Inferior parietal cortex (tissue), 1 donor: Measurements from ENCODE around the gene CFAP410.
A peak's percentile ranks its signal among the peaks of the same experiment; 100 is the strongest.
"Not testable (repeated sequence)": the region's sequence is repeated elsewhere in the genome, so short reads cannot be mapped to it uniquely, and the experiment has no call there.

Experiments used
- DNase-seq: peaks from one replicate; pipeline ENCODE4 v3.0.0-alpha.2; 2016; ENCODE audit errors: extremely low spot score

The CFAP410 gene

GRCh38 chr21:44350773-44351481, 11.7 kb upstream of the CFAP410 start:
- DNase-seq: peak; percentile 6

DNA sequence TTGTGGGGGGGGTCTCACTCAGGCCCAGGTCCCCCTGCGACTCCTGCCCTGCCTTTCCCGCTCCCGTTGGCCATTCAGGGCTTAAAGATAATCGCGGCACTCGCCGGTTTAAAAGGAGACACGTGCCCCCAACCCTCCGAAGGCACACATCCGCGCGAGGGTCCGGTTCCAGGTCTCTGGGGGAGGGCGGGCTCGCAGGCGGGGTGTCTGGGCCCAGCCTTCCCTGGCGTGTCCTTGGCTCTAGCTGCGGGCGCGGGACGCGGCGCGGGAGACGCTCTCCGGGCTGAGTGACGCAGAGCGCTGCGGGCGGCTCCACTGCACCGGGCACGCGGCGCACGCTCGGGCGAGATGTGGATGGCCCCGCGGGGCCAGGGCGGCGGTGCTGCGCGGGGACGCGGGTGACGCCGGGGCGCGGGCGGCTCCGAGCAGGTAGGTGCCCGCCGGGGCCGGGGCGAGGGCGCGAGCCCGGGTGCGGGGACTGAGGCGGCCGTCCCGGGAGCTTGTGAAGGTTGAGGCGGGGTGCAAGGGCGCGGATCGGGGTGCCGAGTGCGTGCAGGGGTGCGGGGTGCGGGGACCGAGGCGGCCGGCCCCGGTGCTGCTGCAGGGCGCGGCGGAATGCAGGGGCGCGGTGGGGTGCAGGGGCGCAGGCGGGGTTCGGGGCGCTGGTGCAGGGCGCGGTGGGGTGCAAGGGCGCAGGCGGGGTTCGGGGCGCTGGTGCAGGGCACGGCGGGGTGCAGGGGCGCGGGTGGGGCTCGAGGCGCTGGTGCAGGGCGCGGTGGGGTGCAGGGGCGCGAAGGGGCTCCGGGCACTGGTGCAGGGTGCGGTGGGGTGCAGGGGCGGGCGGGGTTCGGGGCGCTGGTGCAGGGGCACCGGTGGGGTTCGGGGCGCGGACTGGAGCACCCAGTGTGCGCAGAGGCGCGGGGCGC, 10.9 kb upstream of the CFAP410 start:
- no peak for DNase-seq

DNA sequence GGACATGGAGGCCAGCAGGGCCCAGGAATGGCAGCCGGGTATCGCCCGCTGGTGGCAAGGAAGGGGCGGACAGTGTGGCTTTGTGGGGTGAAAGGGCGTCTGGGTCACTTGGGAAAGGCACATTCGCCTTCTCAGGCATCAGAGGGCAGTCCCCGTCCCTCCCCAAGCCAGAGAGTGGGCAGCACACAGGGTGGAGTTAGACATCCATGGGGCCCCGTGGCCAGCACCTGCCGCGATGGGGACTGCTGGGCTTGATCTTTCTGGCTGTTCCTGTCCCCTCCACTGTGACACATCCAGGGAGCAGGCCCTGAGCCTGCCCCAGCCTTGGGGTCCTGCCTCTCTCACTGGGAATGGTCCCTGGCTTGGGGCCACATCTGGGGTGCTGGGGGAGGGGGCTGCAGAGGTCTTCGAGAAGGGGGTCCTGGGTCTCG, 10.2 kb upstream of the CFAP410 start:
- DNase-seq: no peak

DNA sequence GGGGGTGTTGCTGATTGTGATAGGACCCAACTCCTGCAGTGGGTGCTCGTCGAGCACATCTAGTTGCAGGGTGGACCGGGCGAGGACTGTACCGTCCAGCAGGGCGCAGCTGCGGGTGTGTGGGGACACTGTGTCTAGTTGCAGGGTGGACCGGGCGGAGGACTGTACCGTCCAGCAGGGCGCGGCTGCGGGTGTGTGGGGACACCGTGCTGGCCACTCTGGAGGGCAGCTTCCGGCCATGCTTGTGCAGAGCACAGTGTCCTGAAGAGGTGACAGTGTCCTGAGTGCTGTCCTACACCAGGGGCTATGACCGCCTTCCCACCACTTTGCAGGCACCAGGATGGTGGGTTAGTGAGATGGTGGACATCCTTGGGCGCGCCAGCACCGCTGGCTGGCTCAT, 9.7 kb upstream of the CFAP410 start:
- no peak for DNase-seq

GRCh38 chr21:44347911-44348451, 8.8 kb upstream of the CFAP410 start:
- no peak for DNase-seq

DNA sequence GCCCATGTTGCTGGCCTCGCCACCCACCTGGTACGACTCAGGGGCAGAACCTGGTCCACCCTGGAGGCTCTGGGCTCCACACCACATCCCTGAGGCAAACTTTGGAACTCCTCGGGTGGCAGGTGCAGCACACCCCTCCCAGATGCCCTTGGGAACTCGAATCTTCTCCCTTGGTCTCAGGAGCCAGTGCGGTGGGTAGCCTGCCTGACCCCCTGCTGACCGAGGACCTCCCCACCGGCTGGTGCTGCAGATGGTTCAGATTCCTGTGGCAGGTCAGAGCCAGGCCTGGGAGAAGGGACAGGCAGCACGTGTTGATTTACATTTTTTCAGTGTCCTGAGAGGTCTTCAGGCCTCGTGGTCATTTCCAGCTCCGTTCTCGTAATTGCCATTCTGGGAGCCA, 6.3 kb upstream of the CFAP410 start:
- DNase-seq: no peak

DNA sequence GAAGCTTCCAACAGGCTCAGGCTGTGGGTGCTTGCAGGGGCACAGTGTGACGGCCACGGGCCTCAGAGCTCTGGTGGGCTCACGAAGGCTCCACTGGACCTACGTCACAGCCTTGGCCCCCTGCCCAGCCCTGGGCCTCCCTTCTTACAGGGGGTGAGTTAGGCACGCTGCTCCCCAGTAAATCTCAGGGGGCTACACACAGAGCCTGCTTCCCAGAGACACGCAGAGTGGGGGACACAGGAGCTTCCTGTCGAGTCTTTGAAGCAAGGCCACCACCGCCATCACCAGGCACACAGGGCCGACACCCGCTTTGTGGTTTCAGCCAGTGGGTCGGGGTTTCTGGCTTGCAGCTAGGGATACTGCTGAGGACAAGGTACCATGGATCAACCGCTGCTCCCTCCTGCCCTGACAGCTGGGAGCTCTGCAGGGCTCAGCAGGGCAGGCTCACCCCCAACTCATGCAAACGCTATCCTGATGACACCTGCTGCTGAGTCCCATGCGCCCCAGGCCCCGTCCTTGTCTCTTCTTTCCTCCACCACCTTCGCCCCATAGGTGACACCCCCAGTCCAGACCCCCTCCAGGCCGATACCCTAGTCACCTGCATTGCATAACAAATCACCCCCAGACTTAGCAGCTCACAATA, 5.5 kb upstream of the CFAP410 start:
- no peak for DNase-seq

DNA sequence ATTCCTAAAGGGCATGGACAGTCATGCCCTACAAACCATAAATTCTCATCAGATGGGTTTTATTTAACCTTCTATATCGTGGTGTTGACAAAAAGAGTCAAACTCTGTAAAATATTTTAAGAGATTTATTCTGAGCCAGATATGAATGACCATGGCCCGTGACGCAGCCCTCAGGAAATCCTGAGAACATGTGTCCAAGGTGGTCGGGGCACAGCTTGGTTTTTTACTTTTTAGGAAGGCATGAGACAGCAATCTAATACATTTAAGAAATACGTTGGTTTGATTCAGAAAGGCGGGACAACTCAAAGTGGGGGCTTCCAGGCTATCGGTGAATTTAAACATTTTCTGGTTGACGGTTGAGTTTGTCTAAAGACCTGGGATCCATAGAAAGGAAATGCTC, 3.8 kb upstream of the CFAP410 start:
- DNase-seq: not testable (repeated sequence)

DNA sequence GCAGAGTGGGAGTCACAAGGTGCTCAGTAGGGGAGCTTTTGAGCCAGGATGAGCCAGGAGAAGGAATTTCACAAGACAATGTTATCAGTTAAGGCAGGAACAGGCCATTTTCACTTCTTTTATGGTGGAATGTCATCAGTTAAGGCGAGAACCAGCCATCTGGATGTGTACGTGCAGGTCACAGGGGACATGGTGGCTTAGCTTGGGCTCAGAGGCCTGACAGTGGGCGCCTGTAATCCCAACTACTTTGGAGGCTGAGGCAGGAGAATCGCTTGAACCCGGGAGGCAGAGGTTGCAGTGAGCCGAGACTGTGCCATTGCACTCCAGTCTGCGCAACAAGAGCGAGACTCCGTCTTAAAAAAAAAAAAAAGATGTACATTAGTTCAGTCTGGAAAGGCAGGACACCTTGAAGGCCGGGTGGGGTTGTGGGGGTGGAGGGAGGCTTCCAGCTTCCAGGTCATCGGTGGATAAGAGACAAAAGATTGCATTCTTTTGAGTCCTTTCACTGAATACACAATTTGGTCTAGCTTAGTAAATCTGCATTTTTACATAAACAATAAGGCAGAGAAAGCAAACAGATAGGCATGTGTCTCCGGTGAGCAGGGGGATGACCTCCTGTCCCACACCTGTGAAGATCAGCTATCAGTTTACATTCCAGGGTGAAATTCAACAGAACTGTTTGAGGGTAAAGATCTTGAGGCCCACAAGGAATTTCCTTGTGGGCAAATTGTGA, 2.7 kb upstream of the CFAP410 start:
- DNase-seq: not testable (repeated sequence)

GRCh38 chr21:44337941-44338895, 972 bp downstream of the CFAP410 start:
- DNase-seq: peak; percentile 62

GRCh38 chr21:44337449-44337848, 1.7 kb downstream of the CFAP410 start:
- no peak for DNase-seq

DNA sequence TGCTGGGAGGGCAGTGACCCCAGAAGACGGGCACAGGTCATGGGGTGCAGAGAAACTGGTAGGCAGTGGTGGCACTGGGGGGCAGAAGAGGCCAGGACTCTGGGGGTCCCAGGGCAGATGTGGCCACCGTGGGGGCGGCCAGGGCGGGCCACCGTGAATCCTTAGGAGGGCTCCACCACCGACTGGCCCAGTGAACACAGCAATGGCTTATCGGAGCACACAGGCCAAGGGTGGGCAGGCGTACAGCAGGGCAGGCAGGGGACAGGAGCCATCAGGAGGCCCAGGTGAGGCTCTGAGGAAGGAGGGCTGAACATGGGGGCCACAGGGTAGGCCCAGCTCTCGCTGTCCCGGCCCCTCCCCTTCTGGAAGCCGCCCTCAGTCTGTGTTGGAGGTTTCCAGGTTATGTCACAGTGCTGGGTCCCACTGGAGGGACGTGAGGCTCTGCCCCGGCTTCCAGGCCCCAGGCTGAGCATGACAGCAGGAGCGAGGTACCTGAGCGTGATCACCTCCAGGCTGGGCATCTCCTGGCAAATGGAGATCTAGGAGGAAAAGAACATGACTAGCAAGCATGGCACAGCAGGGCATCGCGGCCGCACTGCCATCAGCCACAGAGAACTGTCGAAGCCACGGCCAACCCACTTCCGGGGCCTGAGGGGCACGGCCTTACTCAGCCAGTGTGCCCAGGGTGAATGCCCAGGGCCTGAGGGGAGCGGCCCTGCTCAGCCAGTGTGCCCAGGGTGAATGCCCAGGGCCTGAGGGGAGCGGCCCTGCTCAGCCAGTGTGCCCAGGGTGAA, 3.7 kb downstream of the CFAP410 start:
- no peak for DNase-seq

DNA sequence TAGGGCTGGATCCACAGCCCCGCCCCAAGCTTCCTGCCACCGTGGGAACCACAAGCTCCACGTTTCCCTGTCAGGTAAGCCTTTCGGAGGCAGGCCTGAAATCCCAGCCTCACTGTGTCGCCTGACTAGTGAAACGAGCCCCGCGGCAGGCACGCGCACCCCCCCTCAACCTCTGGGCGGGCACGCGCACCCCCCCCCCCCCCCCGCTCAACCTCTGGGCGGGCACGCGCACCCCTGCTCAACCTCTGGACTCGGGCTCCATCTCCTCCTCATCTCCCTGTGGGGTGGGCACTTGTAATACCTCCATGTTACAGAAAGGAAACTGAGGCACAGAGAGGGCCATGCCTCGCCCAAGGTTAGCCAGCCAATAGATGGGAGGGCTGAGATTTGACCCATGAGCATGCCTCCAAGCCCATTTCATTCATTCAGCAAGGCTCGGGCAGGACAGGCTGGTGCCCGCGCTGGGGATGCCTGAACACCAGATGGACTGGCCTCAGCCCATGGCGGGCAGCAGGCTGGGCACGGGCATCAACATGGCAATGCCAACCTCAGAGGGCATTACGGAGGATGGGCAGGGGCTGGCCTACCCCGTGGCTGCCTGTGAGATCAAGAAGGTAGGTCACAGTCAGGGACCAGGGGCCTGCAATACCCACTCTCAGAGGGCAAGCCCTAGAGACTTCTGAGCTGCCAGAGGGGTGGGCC, 4.7 kb downstream of the CFAP410 start:
- DNase-seq: no peak

DNA sequence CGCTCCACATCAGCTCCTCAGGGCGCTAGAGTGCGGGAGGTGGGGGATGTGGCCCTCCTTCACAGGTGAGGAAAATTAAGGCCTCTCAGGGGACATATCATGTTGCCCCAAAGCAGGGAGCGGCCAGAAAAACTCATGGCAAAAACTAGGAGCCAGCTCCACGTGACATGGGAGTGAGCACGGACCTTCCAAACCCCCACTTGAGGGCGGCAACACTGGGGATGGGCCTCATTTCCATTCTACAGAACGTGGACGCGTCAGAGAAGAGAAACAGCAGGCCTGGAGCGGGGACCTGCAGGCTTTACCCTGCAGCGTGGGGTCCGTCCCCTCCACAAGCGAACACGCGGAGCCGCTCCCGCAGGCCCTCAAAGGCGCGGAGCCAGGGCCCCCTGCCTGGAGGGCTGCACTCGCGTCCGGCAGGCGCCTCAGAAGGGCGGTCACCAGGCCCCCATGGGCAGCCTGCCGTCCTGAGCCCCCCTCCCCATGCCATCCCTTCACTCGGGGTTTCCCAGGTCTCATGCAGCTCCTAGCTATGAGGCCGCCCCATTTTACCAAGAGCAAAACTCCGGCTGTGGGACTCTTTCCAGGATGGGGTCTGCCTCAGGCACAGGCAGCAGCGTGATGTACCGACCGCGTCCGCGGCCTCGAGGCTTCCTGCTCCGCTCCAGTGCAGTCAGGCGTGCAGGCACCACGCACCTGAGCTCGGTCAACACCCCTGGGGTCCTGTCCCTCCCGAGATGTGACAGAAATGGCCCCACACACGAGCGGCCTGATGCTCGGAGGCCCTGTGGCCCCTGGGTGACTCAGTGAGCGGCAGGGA, 5.5 kb downstream of the CFAP410 start:
- no peak for DNase-seq

DNA sequence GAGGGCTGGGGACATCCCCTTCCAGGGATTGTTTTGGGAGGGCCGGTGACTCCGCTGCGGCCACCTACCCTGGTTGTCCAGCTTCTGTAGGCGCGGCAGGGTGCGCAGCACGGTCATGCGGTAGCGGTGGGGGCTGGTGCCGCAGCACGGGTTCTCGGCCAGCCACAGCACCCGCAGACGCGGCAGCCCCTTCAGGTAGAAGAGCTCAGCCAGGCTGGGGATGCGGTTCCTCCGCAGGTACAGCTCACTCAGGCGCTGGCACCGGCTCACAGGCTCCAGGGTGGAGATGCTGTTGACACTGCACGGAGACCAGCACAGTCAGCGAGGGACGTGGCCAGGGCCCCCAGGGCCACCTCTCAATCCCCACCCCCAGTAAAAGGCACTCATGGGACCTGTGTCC, 6.2 kb downstream of the CFAP410 start:
- DNase-seq: no peak

GRCh38 chr21:44332383-44332782, 6.8 kb downstream of the CFAP410 start:
- DNase-seq: no peak

- no peak for DNase-seq
Observed at GRCh38 chr21:44331650-44332307, 7.4 kb downstream of the CFAP410 start.
